ENCODE measurements around the gene TOM1.

Gene TOM1

GRCh38 chr22:35307372-35307771 is 7.7 kb downstream of the TOM1 start:
- no peak for DNase-seq

DNA sequence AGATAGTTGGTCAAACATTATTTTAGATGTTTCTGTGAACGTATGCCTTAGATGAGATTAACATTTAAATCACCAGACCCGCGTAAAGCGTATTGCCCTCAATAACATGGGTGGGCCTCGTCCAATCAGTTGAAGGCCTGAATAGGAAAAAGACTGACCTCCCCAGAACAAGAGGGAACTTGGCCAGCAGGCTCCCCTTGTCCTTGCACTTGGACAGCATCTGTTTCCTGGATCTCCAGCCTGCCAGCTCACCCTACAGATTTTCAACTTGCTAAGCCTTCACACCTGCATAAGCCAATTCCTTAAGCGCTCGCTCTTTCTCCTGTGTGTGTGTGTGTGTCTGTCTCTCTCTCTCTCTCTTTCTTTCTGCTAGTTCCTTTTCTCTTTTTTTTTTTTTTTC is 8.2 kb downstream of the TOM1 start:
- no peak for DNase-seq

GRCh38 chr22:35308480-35309021 is 8.9 kb downstream of the TOM1 start:
- peak in 3 of 4 experiments; percentile 47 to 60 (median 50) for DNase-seq

GRCh38 chr22:35310556-35311550 is 11.2 kb downstream of the TOM1 start:
- DNase-seq, result no peak

GRCh38 chr22:35311551-35311999 is 11.9 kb downstream of the TOM1 start:
- DNase-seq, result no peak

DNA sequence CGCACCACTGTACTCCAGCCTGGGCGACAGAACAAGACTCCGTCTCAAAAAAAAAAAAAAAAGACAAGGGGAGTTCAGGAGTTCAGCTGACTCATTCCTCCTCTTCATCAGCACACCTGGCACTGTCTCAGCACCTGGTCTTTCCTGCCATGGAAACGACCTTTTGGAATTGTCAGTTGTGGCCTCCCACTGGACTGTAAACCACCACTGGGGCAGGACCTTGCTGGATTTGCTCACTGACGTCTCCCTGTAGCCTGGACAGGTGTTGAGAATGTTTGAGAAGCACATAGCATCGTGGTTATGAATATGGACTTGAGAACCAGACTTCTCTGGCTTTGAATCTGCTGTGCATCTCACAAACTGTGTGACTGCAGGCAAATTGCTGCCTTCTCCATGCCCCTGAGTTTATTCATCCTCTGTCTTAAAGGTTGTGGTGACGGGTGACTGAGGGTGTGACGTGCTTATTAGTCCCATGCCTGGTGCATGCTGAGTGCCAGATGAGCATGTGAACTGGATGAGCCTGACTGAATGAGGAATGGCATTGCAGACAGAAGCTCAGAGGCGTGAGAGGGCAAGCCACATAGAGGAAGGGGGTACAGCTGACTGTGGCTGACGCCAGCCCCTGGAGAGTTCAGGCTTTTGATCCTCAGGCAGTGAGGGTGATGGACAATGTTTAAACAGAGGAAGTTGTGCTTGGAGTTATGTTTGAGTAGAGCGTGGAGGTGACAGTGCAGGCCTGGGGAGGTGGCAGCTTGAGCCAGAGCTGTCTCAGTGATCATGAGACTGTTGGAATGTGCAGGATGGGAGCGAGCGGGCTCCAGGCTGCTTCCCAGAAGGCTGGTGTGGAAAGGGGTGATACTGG is 12.7 kb downstream of the TOM1 start:
- DNase-seq, result peak; percentile 45 to 73 (median 60)

GRCh38 chr22:35313311-35314121 is 13.8 kb downstream of the TOM1 start:
- DNase-seq, result peak in 1 of 4 experiments; percentile 46

DNA sequence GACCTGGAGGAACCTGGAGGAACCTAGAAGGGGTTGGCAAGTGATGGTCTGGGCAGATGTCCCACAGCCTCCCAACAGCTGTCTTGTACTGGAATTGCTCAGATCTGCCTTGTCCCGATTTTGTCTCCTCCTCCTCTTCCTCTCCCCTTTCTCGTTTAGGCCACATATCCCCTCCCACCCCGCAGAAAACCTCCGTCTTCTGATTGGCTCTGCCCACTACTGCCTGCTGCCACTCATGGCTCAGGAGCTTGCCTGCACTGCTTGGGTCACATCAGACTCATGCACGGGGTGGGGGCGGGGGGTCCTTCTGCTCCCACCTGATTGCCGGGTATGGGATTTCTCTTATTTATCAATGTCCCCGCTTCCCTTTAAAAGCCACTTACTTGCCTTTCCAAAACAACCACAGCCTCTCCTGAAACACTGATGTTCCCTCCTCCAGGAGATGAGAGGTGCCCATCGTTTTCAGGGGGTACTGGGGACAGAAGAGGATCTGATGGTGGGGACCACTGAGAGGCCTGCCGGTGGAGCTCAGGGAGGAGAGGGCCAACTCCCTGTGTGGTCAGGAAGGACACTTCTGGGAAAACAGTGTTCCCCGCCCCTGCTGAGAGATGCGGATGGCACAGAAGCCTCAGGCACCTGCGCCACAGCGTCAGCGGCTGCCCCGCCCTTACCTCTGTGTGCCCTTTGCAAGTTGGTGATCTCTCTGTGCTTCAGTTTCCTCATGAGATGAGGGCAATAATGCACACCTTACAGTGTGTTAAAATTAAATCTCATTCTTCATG is 14.7 kb downstream of the TOM1 start:
- DNase-seq, result no peak

DNA sequence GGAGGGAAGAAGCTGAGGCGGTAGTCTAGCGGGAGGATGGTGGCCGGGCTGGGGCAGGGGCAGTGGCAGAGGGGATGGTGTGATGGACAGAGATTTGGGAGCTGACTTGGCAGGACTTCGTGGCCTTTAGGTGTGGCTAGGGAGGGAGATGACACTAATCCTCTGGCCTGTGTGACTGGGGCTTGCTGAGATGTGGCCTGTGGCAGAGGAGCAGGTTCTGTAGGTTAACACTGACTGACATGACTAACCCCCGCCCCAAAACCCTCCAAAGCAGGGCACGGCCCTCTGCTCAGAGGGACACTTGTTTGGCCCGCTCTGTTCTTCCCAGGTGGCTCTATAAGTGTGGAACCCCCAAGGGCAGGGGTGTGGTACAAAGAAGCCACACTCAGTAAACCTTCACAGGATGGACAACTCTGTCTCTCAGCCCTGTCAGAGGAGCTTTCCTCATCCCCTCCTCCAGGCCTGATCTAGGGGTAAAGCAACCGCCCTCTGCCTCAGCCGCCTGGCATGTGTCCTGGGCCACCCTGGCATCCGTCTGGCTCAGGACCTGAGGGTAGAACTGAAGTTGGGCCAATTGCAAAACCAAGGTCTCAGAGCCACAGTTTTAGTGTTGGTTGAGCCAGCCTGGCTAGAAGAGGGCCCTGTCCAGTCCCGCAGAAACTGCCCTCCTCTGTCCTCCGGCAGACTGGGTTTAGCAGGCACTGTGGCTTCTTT is 15.6 kb downstream of the TOM1 start:
- no peak for DNase-seq

DNA sequence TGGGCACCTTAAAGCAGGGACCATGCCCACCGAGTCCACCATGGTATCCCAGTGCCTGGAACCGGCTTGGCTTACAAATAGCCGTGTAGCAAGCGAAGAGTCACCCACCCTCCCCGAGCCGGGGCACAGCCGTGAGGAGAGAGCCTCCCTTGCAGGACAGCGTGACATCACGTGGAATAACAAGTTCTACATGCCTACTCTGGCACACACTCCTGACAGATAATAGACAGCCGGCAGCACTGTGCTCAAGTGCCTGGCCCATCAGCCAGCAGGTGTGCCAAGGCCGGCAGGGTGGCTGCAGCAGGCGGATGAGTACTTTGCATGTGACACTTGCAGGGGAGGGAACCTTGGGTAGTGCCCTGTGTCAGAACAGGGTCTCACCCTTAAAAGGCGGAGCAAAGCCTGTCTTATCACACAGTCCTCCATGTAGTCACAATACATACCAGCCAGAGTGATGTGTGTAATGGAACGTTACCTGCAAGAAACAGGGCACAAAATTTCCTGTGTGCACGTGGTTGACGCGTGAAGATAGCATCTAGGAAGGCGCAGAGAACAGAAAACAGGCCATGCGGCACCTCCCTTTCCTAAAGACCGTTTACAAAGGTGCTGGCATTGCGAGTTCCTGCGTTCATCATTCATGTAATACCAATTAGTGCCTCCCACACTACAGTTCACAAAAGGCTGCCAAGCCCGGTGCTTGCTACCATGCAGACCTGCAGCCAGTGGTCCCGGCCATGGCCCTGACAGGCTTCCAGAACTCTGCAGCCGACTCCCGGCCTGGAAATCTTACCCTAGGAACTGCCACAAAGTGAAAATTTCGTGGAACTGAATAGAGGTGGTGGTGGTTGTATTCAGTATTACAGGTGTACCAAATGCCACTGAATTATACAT is 16.4 kb downstream of the TOM1 start:
- no peak for DNase-seq

GRCh38 chr22:35316751-35317150 is 17.1 kb downstream of the TOM1 start:
- DNase-seq, result no peak

- no peak for DNase-seq
Measured at GRCh38 chr22:35317680-35318290, 18.1 kb downstream of the TOM1 start.

GRCh38 chr22:35318346-35319215 is 18.9 kb downstream of the TOM1 start:
- no peak for DNase-seq

DNA sequence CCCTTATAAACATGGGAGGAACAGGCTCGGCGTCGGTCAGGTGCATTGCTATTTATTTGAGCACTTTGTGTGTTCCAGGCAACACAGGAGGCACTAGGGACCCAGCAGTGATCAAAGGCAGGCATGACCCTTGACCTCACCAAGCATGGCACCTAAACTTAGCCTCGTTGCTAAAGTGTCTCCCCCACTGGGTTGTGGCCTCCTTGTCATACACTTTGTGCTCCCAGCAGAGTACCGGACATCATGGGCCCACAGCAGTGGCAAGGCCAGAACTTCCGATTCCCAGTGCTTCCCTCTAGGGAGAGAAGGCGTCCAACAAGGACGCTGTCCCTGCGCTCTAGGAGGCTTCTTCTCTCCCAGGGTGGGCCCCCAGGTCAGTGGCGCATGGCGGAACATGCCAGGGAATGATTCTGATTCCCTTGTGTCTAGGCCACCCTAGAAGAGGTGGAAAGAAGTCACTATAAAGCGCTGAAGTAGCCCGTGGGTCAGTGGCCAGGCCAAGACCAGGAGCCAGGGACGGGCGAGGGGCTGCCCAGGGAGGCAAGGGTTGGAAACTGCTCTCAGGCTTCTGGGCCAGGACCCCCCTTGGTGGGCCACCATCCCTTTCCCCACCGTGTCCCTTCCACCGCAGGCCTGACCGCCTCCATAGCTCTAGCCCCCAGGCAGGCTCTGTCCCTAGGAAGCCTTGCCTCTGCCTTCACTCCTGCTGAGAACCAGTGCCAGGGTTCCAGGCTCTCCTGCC is 19.7 kb downstream of the TOM1 start:
- DNase-seq, result no peak

GRCh38 chr22:35322126-35322525 is 22.4 kb downstream of the TOM1 start:
- no peak for DNase-seq

GRCh38 chr22:35322893-35323292 is 23.2 kb downstream of the TOM1 start:
- DNase-seq, result no peak

- no peak for DNase-seq
Measured at GRCh38 chr22:35323305-35323704, 23.6 kb downstream of the TOM1 start.

Measured in suppressor macrophage (primary cell).